Mesendoderm (in vitro differentiated cells): ENCODE data around the gene CDC34.

Source experiments
- DNase-seq: peaks from one replicate; pipeline ENCODE4 v3.0.0; 2013
- H2AK5ac ChIP-seq: 2 replicates; pipeline ENCODE4 v1.6.1; 2013; ENCODE audit warnings: low read length, inconsistent platforms
- H2BK120ac ChIP-seq: 2 replicates; pipeline ENCODE4 v1.6.1; 2013; ENCODE audit warnings: low read depth, mild to moderate bottlenecking, low read length, moderate library complexity, mixed read lengths
- H2BK15ac ChIP-seq: replicated peaks from 2 replicates; pipeline ENCODE4 v1.6.1; 2013; ENCODE audit warnings: low read depth, mild to moderate bottlenecking, moderate library complexity
- H2BK5ac ChIP-seq: 2 replicates; pipeline ENCODE4 v1.6.1; 2013; ENCODE audit warnings: low read length, inconsistent platforms
- H3K18ac ChIP-seq: 2 replicates; pipeline ENCODE4 v1.6.1; 2013; ENCODE audit warnings: mild to moderate bottlenecking, low read length, mixed read lengths
- H3K23ac ChIP-seq: one replicate; pipeline ENCODE4 v1.6.1; 2013; ENCODE audit warnings: low read length
- H3K27ac ChIP-seq: 2 replicates; pipeline ENCODE4 v1.5.1; 2013; ENCODE audit warnings: low read depth, mild to moderate bottlenecking, inconsistent platforms, low read length, moderate library complexity
- H3K27me3 ChIP-seq: 2 replicates; pipeline ENCODE4 v1.6.1; 2013; ENCODE audit warnings: low read length, control low read depth, mild to moderate bottlenecking, inconsistent platforms; ENCODE audit not compliant: insufficient read depth, poor library complexity
- H3K36me3 ChIP-seq: 2 replicates; pipeline ENCODE4 v1.6.1; 2013; ENCODE audit warnings: low read length, inconsistent platforms; ENCODE audit not compliant: control insufficient read depth, insufficient read depth
- H3K4ac ChIP-seq: one replicate; pipeline ENCODE4 v1.6.1; 2013; ENCODE audit warnings: low read depth, mild to moderate bottlenecking, low read length, moderate library complexity
- H3K4me1 ChIP-seq: 2 replicates; pipeline ENCODE4 v1.6.1; 2013; ENCODE audit warnings: low read depth, low read length, inconsistent platforms; ENCODE audit not compliant: control insufficient read depth
- H3K4me2 ChIP-seq: 2 replicates; pipeline ENCODE4 v1.6.1; 2013; ENCODE audit warnings: low read length
- H3K4me3 ChIP-seq: 2 replicates; pipeline ENCODE4 v1.5.1; 2013; ENCODE audit warnings: mild to moderate bottlenecking, low read length
- H3K56ac ChIP-seq: one replicate; pipeline ENCODE4 v1.6.1; 2013; ENCODE audit warnings: low read length
- H3K79me1 ChIP-seq: 2 replicates; pipeline ENCODE4 v1.6.1; 2013; ENCODE audit warnings: low read length, inconsistent platforms
- H3K79me2 ChIP-seq: 2 replicates; pipeline ENCODE4 v1.6.1; 2013; ENCODE audit warnings: mild to moderate bottlenecking, low read length; ENCODE audit not compliant: control insufficient read depth, insufficient read depth
- H3K9ac ChIP-seq: 2 replicates; pipeline ENCODE4 v1.6.1; 2013; ENCODE audit warnings: low read length, inconsistent platforms
- H4K5ac ChIP-seq: one replicate; pipeline ENCODE4 v1.6.1; 2013; ENCODE audit warnings: low read length
- H4K8ac ChIP-seq: one replicate; pipeline ENCODE4 v1.6.1; 2013; ENCODE audit warnings: low read depth, mild to moderate bottlenecking, control low read depth, low read length, moderate library complexity
- WGBS: extraction: QIAGEN DNeasy Blood & Tissue Kit; methylation state at CpG from one replicate; pipeline ENCODE4 v1.1.7; 2013; ENCODE audit warnings: low lambda C conversion rate, missing lambda C conversion rate; ENCODE audit not compliant: insufficient coverage; ENCODE audit errors: extremely low coverage; 5-methylcytosine and 5-hydroxymethylcytosine counted together

The CDC34 gene

GRCh38 chr19:496986-497385 is 34.6 kb upstream of the CDC34 start:
- DNase-seq = no peak
- no peak overlapping the region for H3K4ac ChIP-seq
- H2BK120ac ChIP-seq = no peak overlapping the region
- H3K4me2 ChIP-seq = no peak overlapping the region
- no peak overlapping the region for H2BK15ac ChIP-seq
- no CpG with 5 or more reads among the region's 18 CpGs for WGBS
- H4K8ac ChIP-seq = no peak overlapping the region
- H3K4me3 ChIP-seq = no peak overlapping the region
- H3K9ac ChIP-seq = no peak overlapping the region
- H3K23ac ChIP-seq = no peak overlapping the region
- no peaks in the 10 kb centered on the region for H3K79me1 ChIP-seq
- H3K27me3 ChIP-seq = peaks cover 10% of the 10 kb centered on the region
- no peak overlapping the region for H2BK5ac ChIP-seq
- no peaks in the 10 kb centered on the region for H3K36me3 ChIP-seq
- H4K5ac ChIP-seq = no peak overlapping the region
- no peak overlapping the region for H3K18ac ChIP-seq
- no peak overlapping the region for H3K27ac ChIP-seq
- H3K56ac ChIP-seq = no peak overlapping the region
- no peaks in the 10 kb centered on the region for H3K79me2 ChIP-seq
- no peaks in the 10 kb centered on the region for H3K4me1 ChIP-seq
- no peak overlapping the region for H2AK5ac ChIP-seq

GRCh38 chr19:497491-497868 is 34.1 kb upstream of the CDC34 start:
- Histone ChIP-seq H3K9ac (no peak overlapping the region), H3K79me2 (no peaks in the 10 kb centered on the region), H2BK5ac (no peak overlapping the region), H3K27ac (no peak overlapping the region), H2BK120ac (no peak overlapping the region), H3K56ac (no peak overlapping the region), H3K36me3 (no peaks in the 10 kb centered on the region), H3K4ac (no peak overlapping the region), H3K4me1 (no peaks in the 10 kb centered on the region), H3K27me3 (peaks cover 10% of the 10 kb centered on the region), H3K4me3 (no peak overlapping the region), H4K8ac (no peak overlapping the region), H3K79me1 (no peaks in the 10 kb centered on the region), H2AK5ac (no peak overlapping the region), H4K5ac (no peak overlapping the region), H3K4me2 (no peak overlapping the region), H3K18ac (no peak overlapping the region), H3K23ac (no peak overlapping the region), H2BK15ac (no peak overlapping the region)
- no peak for DNase-seq
- WGBS = no CpG with 5 or more reads among the region's 36 CpGs

DNA sequence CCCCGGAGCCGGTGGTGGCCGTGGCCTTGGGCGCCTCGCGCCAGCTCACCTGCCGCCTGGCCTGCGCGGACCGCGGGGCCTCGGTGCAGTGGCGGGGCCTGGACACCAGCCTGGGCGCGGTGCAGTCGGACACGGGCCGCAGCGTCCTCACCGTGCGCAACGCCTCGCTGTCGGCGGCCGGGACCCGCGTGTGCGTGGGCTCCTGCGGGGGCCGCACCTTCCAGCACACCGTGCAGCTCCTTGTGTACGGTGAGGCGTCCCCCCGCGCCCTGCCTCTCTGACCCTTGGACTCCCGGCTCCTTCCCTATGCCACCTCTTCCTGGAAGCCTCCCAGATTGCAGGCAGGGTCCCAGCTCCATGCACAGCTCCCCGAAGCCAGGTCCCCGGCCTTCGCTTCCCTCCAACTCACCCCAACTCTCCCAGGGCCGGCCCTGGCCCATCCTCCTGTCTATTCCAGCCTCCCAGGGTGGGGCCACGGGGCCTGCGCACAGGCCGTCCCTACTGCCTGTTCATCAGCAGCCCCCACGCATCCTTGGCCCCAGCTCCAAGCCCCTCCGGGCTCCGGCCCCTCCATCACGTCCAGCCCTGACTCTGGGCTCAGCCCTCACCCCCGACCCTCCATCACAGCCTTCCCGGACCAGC is 33.6 kb upstream of the CDC34 start:
- Histone ChIP-seq H3K79me2 (no peaks in the 10 kb centered on the region), H2BK120ac (no peak overlapping the region), H2BK5ac (no peak overlapping the region), H3K9ac (no peak overlapping the region), H3K79me1 (no peaks in the 10 kb centered on the region), H3K23ac (peak overlapping the region; percentile 9), H3K4ac (no peak overlapping the region), H3K4me3 (no peak overlapping the region), H3K56ac (no peak overlapping the region), H2AK5ac (no peak overlapping the region), H3K18ac (no peak overlapping the region), H2BK15ac (no peak overlapping the region), H3K4me1 (no peaks in the 10 kb centered on the region), H3K36me3 (no peaks in the 10 kb centered on the region), H4K5ac (no peak overlapping the region), H3K4me2 (no peak overlapping the region), H4K8ac (no peak overlapping the region), H3K27me3 (peaks cover 10% of the 10 kb centered on the region), H3K27ac (no peak overlapping the region)
- no CpG with 5 or more reads among the region's 50 CpGs for WGBS
- DNase-seq = no peak

- H3K18ac ChIP-seq = no peak overlapping the region
- H3K79me1 ChIP-seq = no peaks in the 10 kb centered on the region
- no peaks in the 10 kb centered on the region for H3K36me3 ChIP-seq
- H3K4ac ChIP-seq = no peak overlapping the region
- no peak overlapping the region for H2BK5ac ChIP-seq
- no peak overlapping the region for H2AK5ac ChIP-seq
- H3K4me3 ChIP-seq = no peak overlapping the region
- H3K4me2 ChIP-seq = no peak overlapping the region
- no peak for DNase-seq
- H3K56ac ChIP-seq = no peak overlapping the region
- H3K9ac ChIP-seq = no peak overlapping the region
- H4K5ac ChIP-seq = no peak overlapping the region
- H3K79me2 ChIP-seq = no peaks in the 10 kb centered on the region
- no peak overlapping the region for H3K27ac ChIP-seq
- no peak overlapping the region for H4K8ac ChIP-seq
- H2BK120ac ChIP-seq = no peak overlapping the region
- no peak overlapping the region for H2BK15ac ChIP-seq
- WGBS = no CpG with 5 or more reads among the region's 26 CpGs
- peak overlapping the region; percentile 9 for H3K23ac ChIP-seq
- H3K4me1 ChIP-seq = no peaks in the 10 kb centered on the region
- H3K27me3 ChIP-seq = peaks cover 10% of the 10 kb centered on the region
Observed at GRCh38 chr19:498511-498891, 33.1 kb upstream of the CDC34 start.

DNA sequence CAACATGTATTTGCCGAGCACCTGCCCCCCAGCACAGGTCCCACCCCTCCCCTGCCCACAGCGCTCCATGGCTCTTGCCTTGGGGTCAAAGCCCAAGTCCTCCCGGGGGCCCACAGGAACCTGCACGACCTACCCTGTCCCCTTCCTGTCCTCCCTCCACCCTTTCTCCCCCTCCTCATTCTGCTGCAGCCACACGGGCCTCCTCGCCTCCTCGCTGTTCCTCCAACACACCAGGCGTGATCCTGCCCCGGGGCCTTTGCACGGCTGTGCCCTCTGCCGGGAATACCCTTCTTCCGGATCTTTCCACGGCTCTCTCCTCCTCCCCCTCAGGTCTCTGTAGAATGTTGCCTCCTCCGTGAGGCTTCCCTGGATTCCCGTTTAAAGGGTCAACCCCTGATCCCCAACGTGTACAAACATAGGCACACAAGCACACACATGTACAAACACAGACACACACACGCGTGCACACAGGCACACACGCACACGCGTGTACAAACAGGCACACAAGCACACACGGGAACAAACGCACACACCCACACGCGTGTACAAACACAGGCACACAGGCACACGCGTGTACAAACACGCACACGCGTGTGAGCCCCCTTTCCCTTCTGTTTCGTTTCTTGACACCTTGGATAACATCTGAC is 32.5 kb upstream of the CDC34 start:
- no peaks in the 10 kb centered on the region for H3K79me2 ChIP-seq
- H3K4ac ChIP-seq = no peak overlapping the region
- H3K56ac ChIP-seq = no peak overlapping the region
- H3K4me3 ChIP-seq = no peak overlapping the region
- no peak overlapping the region for H3K23ac ChIP-seq
- H2AK5ac ChIP-seq = no peak overlapping the region
- no peaks in the 10 kb centered on the region for H3K4me1 ChIP-seq
- H2BK120ac ChIP-seq = no peak overlapping the region
- no peak overlapping the region for H3K27ac ChIP-seq
- H2BK5ac ChIP-seq = no peak overlapping the region
- H3K4me2 ChIP-seq = no peak overlapping the region
- H2BK15ac ChIP-seq = no peak overlapping the region
- no peak overlapping the region for H4K5ac ChIP-seq
- no peak overlapping the region for H3K18ac ChIP-seq
- H3K36me3 ChIP-seq = no peaks in the 10 kb centered on the region
- no peaks in the 10 kb centered on the region for H3K79me1 ChIP-seq
- WGBS = no CpG with 5 or more reads among the region's 31 CpGs
- H3K27me3 ChIP-seq = peaks cover 10% of the 10 kb centered on the region
- no peak for DNase-seq
- H4K8ac ChIP-seq = no peak overlapping the region
- H3K9ac ChIP-seq = no peak overlapping the region

- Histone ChIP-seq H4K5ac (no peak overlapping the region), H3K4me1 (no peaks in the 10 kb centered on the region), H3K4me2 (no peak overlapping the region), H3K36me3 (no peaks in the 10 kb centered on the region), H3K27me3 (peaks cover 10% of the 10 kb centered on the region), H3K79me1 (no peaks in the 10 kb centered on the region), H3K4ac (no peak overlapping the region), H3K23ac (no peak overlapping the region), H3K4me3 (no peak overlapping the region), H3K56ac (no peak overlapping the region), H3K79me2 (no peaks in the 10 kb centered on the region), H3K27ac (no peak overlapping the region), H2AK5ac (no peak overlapping the region), H4K8ac (no peak overlapping the region), H2BK5ac (no peak overlapping the region), H2BK15ac (no peak overlapping the region), H3K9ac (no peak overlapping the region), H3K18ac (no peak overlapping the region), H2BK120ac (no peak overlapping the region)
- no peak for DNase-seq
- WGBS = no CpG with 5 or more reads among the region's 17 CpGs
Observed at GRCh38 chr19:501646-502045, 29.9 kb upstream of the CDC34 start.
